SK-N-SH (cell line): ENCODE measurements around the gene DNAJB6.

Source experiments
- EZH2phosphoT487 ChIP-seq: fragments of 200-600 bp; sonication (generic); IDR thresholded peaks from 2 replicates; pipeline ENCODE4 v1.6.1; 2017; ENCODE audit warnings: low read depth, mixed run types, mild to moderate bottlenecking, antibody characterized with exemption, moderate library complexity, borderline replicate concordance
- TEAD4 ChIP-seq: IDR thresholded peaks from 2 replicates; pipeline ENCODE4 v1.4.0; 2012; ENCODE audit warnings: mild to moderate bottlenecking, borderline replicate concordance; ENCODE audit not compliant: insufficient read depth
- TF ChIP-seq, protein P1 (sequence below): fragments of 200-600 bp; sonication (generic); IDR thresholded peaks from 2 replicates; pipeline ENCODE4 v1.6.1; 2017; ENCODE audit warnings: antibody characterized with exemption, mild to moderate bottlenecking, moderate library complexity

DNA sequence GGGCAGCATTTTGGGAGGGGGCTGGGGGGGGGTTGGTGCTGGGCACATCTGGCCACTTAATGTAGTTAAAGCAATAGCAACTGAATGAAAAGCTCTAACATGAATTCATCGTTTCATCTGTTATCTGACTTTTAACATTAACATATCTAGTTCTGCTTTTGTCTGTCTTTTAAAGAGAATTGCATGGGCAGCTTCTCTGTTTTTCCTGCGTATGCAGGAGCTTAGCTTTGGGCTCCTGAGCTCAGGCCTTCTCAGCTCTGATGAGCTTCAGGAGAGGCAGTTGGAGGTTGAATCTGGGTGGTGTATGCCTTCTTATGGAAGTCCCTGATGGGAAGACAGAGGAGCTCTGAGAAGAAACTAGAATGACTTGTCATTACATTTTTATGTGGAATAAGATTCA lies 58.4 kb downstream of the DNAJB6 start:
- TF ChIP-seq, protein P1, sequence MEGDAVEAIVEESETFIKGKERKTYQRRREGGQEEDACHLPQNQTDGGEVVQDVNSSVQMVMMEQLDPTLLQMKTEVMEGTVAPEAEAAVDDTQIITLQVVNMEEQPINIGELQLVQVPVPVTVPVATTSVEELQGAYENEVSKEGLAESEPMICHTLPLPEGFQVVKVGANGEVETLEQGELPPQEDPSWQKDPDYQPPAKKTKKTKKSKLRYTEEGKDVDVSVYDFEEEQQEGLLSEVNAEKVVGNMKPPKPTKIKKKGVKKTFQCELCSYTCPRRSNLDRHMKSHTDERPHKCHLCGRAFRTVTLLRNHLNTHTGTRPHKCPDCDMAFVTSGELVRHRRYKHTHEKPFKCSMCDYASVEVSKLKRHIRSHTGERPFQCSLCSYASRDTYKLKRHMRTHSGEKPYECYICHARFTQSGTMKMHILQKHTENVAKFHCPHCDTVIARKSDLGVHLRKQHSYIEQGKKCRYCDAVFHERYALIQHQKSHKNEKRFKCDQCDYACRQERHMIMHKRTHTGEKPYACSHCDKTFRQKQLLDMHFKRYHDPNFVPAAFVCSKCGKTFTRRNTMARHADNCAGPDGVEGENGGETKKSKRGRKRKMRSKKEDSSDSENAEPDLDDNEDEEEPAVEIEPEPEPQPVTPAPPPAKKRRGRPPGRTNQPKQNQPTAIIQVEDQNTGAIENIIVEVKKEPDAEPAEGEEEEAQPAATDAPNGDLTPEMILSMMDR, result no peak
- no peak for TF ChIP-seq EZH2phosphoT487
- no peak for TF ChIP-seq TEAD4
